ENCODE data around the gene CKS1B. TPM values are rescaled to one million over a fixed set of nuclear protein-coding genes. Genes with fewer than 3 reads are reported as not detected.

CKS1B gene
- total RNA-seq, 2 donors from 2014 or later: 33.5 to 47.5 TPM

- no peak for TF ChIP-seq POLR2A (IDR thresholded peaks at IDR 0.05)
- TF ChIP-seq POLR2AphosphoS5 (IDR thresholded peaks at IDR 0.05): no peak
- Histone ChIP-seq H3K9me3 (no peaks in the 10 kb centered on the region), H3K27ac (peak overlapping the region; percentile 99), H3K4me1 (replicated peaks) (peaks cover 20% of the 10 kb centered on the region), H3K36me3 (no peaks in the 10 kb centered on the region), H3K27me3 (replicated peaks; ENCODE audit: insufficient read depth) (no peaks in the 10 kb centered on the region), H3K4me3 (peak overlapping the region in 1 of 2 donors; percentile 69)
- DNase-seq (ENCODE audit: low spot score): no peak
- intact Hi-C loops (cut with DNase I): no loop called here
- WGBS: 74% methylated on average over 8 of the region's 8 CpGs
Observed at GRCh38 chr1:154937988-154938386, 36.5 kb upstream of the CKS1B start.

DNA sequence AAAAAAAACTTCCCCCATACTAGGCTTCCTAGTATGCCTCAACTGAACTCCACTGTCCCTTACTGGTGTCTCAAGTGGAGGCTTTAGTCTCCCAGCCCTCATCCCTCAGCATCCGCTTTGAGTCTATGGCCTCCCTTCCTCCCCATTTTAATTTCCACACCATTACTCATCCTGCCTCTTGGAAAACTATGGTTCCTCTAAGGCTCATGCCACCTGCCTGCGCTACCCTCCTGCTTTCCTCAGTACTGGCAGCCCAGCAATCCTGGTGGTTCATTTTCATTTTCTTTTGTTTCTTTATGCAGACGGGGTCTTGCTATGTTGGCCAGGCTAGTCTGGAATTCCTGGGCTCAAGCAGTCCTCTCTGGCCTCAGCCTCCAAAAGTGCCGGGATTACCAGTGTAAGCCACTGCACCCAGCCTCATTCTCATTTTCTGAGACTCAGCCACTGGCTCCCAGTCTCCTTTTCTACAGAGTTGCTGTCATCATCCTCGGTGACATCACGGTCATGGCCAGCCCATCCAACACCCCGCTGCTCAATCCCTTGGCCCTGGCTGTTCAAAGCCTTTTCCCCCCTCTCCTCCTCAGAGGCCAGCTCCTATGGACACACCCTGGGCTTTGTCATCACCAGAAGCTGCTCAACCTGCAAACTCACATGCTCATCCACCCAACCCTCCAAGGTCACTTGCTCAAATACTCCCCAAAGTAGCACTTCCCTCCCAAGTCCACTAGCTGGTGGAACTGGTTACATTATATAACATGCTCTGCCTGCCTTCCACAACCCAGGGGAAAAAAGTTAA lies 35.7 kb upstream of the CKS1B start:
- no peak for DNase-seq (ENCODE audit: low spot score)
- H3K4me1 ChIP-seq (replicated peaks): peaks cover 20% of the 10 kb centered on the region
- no peaks in the 10 kb centered on the region for H3K9me3 ChIP-seq
- intact Hi-C loops (cut with DNase I): no loop called here
- no peaks in the 10 kb centered on the region for H3K27me3 ChIP-seq (replicated peaks; ENCODE audit: insufficient read depth)
- no peaks in the 10 kb centered on the region for H3K36me3 ChIP-seq
- H3K27ac ChIP-seq: peak overlapping the region; percentile 99
- TF ChIP-seq POLR2A (IDR thresholded peaks at IDR 0.05) (no peak), CTCF (IDR thresholded peaks at IDR 0.05) (no peak), POLR2AphosphoS5 (IDR thresholded peaks at IDR 0.05) (no peak)
- no peak overlapping the region for H3K4me3 ChIP-seq
- WGBS: 93% methylated on average over 7 of the region's 7 CpGs

- peaks cover 20% of the 10 kb centered on the region for H3K4me1 ChIP-seq (replicated peaks)
Observed at GRCh38 chr1:154940213-154940560, 34.3 kb upstream of the CKS1B start.

GRCh38 chr1:154940651-154941194 lies 33.8 kb upstream of the CKS1B start:
- WGBS: 62% methylated on average over 8 of the region's 8 CpGs
- Histone ChIP-seq H3K36me3 (no peaks in the 10 kb centered on the region), H3K4me1 (replicated peaks) (peaks cover 20% of the 10 kb centered on the region), H3K27ac (no peak overlapping the region), H3K9me3 (no peaks in the 10 kb centered on the region), H3K27me3 (replicated peaks; ENCODE audit: insufficient read depth) (no peaks in the 10 kb centered on the region), H3K4me3 (no peak overlapping the region)
- no peak for DNase-seq (ENCODE audit: low spot score)
- intact Hi-C loops (cut with DNase I): no loop called here
- TF ChIP-seq POLR2AphosphoS5 (IDR thresholded peaks at IDR 0.05) (no peak), POLR2A (IDR thresholded peaks at IDR 0.05) (no peak), CTCF (IDR thresholded peaks at IDR 0.05) (no peak)

More at GRCh38 chr1:154940213-154940560, 34.3 kb upstream of the CKS1B start:
- no peaks in the 10 kb centered on the region for H3K9me3 ChIP-seq
- no peak for TF ChIP-seq POLR2A (IDR thresholded peaks at IDR 0.05)
- TF ChIP-seq CTCF (IDR thresholded peaks at IDR 0.05): no peak
- no peak for TF ChIP-seq POLR2AphosphoS5 (IDR thresholded peaks at IDR 0.05)
- no peak for DNase-seq (ENCODE audit: low spot score)
- 67% methylated on average over 1 of the region's 1 CpG for WGBS
- H3K27ac ChIP-seq: no peak overlapping the region
- intact Hi-C loops (cut with DNase I): no loop called here
- H3K4me3 ChIP-seq: no peak overlapping the region
- no peaks in the 10 kb centered on the region for H3K27me3 ChIP-seq (replicated peaks; ENCODE audit: insufficient read depth)
- H3K36me3 ChIP-seq: no peaks in the 10 kb centered on the region

GRCh38 chr1:154941333-154942013 lies 33.0 kb upstream of the CKS1B start:
- TF ChIP-seq POLR2A (IDR thresholded peaks at IDR 0.05) (no peak), POLR2AphosphoS5 (IDR thresholded peaks at IDR 0.05) (no peak), CTCF (IDR thresholded peaks at IDR 0.05) (no peak)
- Histone ChIP-seq H3K9me3 (no peaks in the 10 kb centered on the region), H3K27ac (no peak overlapping the region), H3K36me3 (no peaks in the 10 kb centered on the region), H3K27me3 (replicated peaks; ENCODE audit: insufficient read depth) (no peaks in the 10 kb centered on the region), H3K4me3 (no peak overlapping the region), H3K4me1 (replicated peaks) (peaks cover 20% of the 10 kb centered on the region)
- intact Hi-C loops (cut with DNase I): no loop called here
- no peak for DNase-seq (ENCODE audit: low spot score)
- 81% methylated on average over 5 of the region's 5 CpGs for WGBS
